Choroid plexus epithelial cell (primary cell): ENCODE results near the gene SLC35F2.
A peak's percentile ranks its signal among the peaks of the same experiment; 100 is the strongest.

Experiments used
- DNase-seq: peaks from one replicate; pipeline ENCODE4 v3.0.0-alpha.2; 2010; ENCODE audit warnings: low read depth
- H3K4me3 ChIP-seq: 2 replicates; pipeline ENCODE4 v1.5.1; 2011; ENCODE audit warnings: low read depth, mild to moderate bottlenecking, control low read depth, low read length, moderate library complexity
- CTCF ChIP-seq: conservative IDR thresholded peaks from 2 replicates; pipeline ENCODE4 v1.5.1; 2011; ENCODE audit warnings: low read depth, mild to moderate bottlenecking, control low read depth, inconsistent platforms, low read length, moderate library complexity

The SLC35F2 gene

GRCh38 chr11:107751082-107751481 lies 107.5 kb downstream of the SLC35F2 start:
- no peak overlapping the region for H3K4me3 ChIP-seq
- no peak for TF ChIP-seq CTCF
- no peak for DNase-seq

- no peak for TF ChIP-seq CTCF
- no peak overlapping the region for H3K4me3 ChIP-seq
- DNase-seq = no peak
Measured at GRCh38 chr11:107750313-107750712, 108.3 kb downstream of the SLC35F2 start.

- peak; percentile 21 for DNase-seq
- no peak overlapping the region for H3K4me3 ChIP-seq
- TF ChIP-seq CTCF = no peak
Measured at GRCh38 chr11:107747622-107748021, 111.0 kb downstream of the SLC35F2 start.

- no peak for TF ChIP-seq CTCF
- no peak overlapping the region for H3K4me3 ChIP-seq
- DNase-seq = no peak
Measured at GRCh38 chr11:107744736-107745135, 113.9 kb downstream of the SLC35F2 start.

GRCh38 chr11:107743191-107743590 lies 115.4 kb downstream of the SLC35F2 start:
- no peak for TF ChIP-seq CTCF
- no peak for DNase-seq
- no peak overlapping the region for H3K4me3 ChIP-seq

- peak; percentile 87 for TF ChIP-seq CTCF
- H3K4me3 ChIP-seq = no peak overlapping the region
- DNase-seq = peak; percentile 72
Measured at GRCh38 chr11:107741044-107741823, 117.4 kb downstream of the SLC35F2 start.
